IMR-90 (cell line): ENCODE measurements around the gene VEPH1. TPM values are rescaled to one million over a fixed set of nuclear protein-coding genes. Genes with fewer than 3 reads are reported as not detected.

Experiments used
- ATAC-seq: fragments of 200-7000 bp; cut with Tn5 transposase; 2 replicates; pipeline ENCODE4 v1.9.1; 2020; ENCODE audit warnings: low read depth, mild to moderate bottlenecking, moderate library complexity
- BruUV-seq: library from RNA; stranded (reverse); fragments of 400-500 nt; replicated peaks from 2 replicates; lab custom pipeline; 2021; lab: Mats Ljungman, UMichigan
- CTCF ChIA-PET: fragments of 300-600 bp; formaldehyde crosslinking; extraction: SDS; loops from one replicate; lab custom pipeline; 2021; ENCODE audit warnings: antibody characterized with exemption; lab: Yijun Ruan, JAX
- POLR2A ChIA-PET: fragments of 300-600 bp; sonication (Branson Sonifier 250); formaldehyde crosslinking; loops from one replicate; lab custom pipeline; 2022; ENCODE audit warnings: antibody characterized with exemption; ENCODE audit not compliant: unreplicated experiment; lab: Charles Lee
- DNase-seq: peaks from one replicate; pipeline ENCODE4 v3.0.0; 2013
- H2AFZ ChIP-seq: replicated peaks from 2 replicates; pipeline ENCODE3; 2013; ENCODE audit warnings: low read length, mild to moderate bottlenecking; ENCODE audit not compliant: poor library complexity
- H2AK5ac ChIP-seq: 2 replicates; pipeline ENCODE4 v1.6.1; 2013; ENCODE audit warnings: low read depth, low read length, inconsistent platforms
- H2AK9ac ChIP-seq: replicated peaks from 2 replicates; pipeline ENCODE3; 2013; ENCODE audit warnings: mild to moderate bottlenecking, low read depth, low read length, moderate library complexity; ENCODE audit not compliant: poor library complexity
- H2BK120ac ChIP-seq: 2 replicates; pipeline ENCODE4 v1.6.1; 2013; ENCODE audit warnings: low read depth, low read length, inconsistent platforms
- H2BK15ac ChIP-seq: 3 replicates; pipeline ENCODE4 v1.6.1; 2013; ENCODE audit warnings: low read depth, low read length, inconsistent platforms
- H2BK20ac ChIP-seq: 2 replicates; pipeline ENCODE4 v1.6.1; 2013; ENCODE audit warnings: low read depth, mild to moderate bottlenecking, inconsistent platforms, low read length, moderate library complexity
- H2BK5ac ChIP-seq: 2 replicates; pipeline ENCODE4 v1.6.1; 2013; ENCODE audit warnings: mild to moderate bottlenecking, low read depth, low read length, inconsistent platforms; ENCODE audit not compliant: poor library complexity, severe bottlenecking
- H3K14ac ChIP-seq: replicated peaks from 2 replicates; pipeline ENCODE4 v1.6.1; 2013; ENCODE audit warnings: low read depth, low read length, inconsistent platforms
- H3K18ac ChIP-seq: 2 replicates; pipeline ENCODE4 v1.6.1; 2013; ENCODE audit warnings: low read depth, low read length, control low read depth
- H3K23ac ChIP-seq: 2 replicates; pipeline ENCODE4 v1.6.1; 2013; ENCODE audit warnings: low read depth, low read length, inconsistent platforms
- H3K27ac ChIP-seq: 2 replicates; pipeline ENCODE4 v1.5.1; 2013; ENCODE audit warnings: mild to moderate bottlenecking, control low read depth, low read length; ENCODE audit not compliant: insufficient read depth
- H3K27me3 ChIP-seq: 2 replicates; pipeline ENCODE4 v1.6.1; 2013; ENCODE audit warnings: low read length; ENCODE audit not compliant: control insufficient read depth, insufficient read depth
- H3K36me3 ChIP-seq: 2 replicates; pipeline ENCODE4 v1.6.1; 2013; ENCODE audit warnings: low read length, mixed read lengths; ENCODE audit not compliant: control insufficient read depth, insufficient read depth
- H3K4ac ChIP-seq: 2 replicates; pipeline ENCODE4 v1.6.1; 2013; ENCODE audit warnings: low read depth, low read length, inconsistent platforms
- H3K4me1 ChIP-seq: 2 replicates; pipeline ENCODE4 v1.6.1; 2013; ENCODE audit warnings: low read length, mixed read lengths; ENCODE audit not compliant: control insufficient read depth, insufficient read depth
- H3K4me2 ChIP-seq: 2 replicates; pipeline ENCODE4 v1.6.1; 2013; ENCODE audit warnings: low read depth, mild to moderate bottlenecking, control low read depth, low read length, moderate library complexity
- H3K4me3 ChIP-seq: 2 replicates; pipeline ENCODE4 v1.5.1; 2013; ENCODE audit warnings: low read depth, mild to moderate bottlenecking, control low read depth, low read length, moderate library complexity; ENCODE audit not compliant: insufficient read depth
- H3K56ac ChIP-seq: 2 replicates; pipeline ENCODE4 v1.6.1; 2013; ENCODE audit warnings: low read length, inconsistent platforms; ENCODE audit not compliant: insufficient read depth; ENCODE audit errors: extremely low read depth
- H3K79me1 ChIP-seq, 2 experiments: 2 replicates each; pipeline ENCODE4 v1.6.1; 2013; ENCODE audit warnings: low read length in 2 of 2, inconsistent platforms in 1 of 2, low read depth in 1 of 2
- H3K9ac ChIP-seq: 2 replicates; pipeline ENCODE4 v1.6.1; 2013; ENCODE audit warnings: low read depth, low read length, control low read depth
- H3K9me1 ChIP-seq: 2 replicates; pipeline ENCODE4 v1.6.1; 2013; ENCODE audit warnings: low read length, inconsistent platforms; ENCODE audit not compliant: insufficient read depth
- H3K9me3 ChIP-seq: 2 replicates; pipeline ENCODE4 v1.6.1; 2013; ENCODE audit warnings: low read length; ENCODE audit not compliant: control insufficient read depth, insufficient read depth
- H4K20me1 ChIP-seq: 2 replicates; pipeline ENCODE4 v1.6.1; 2013; ENCODE audit warnings: low read length, inconsistent platforms; ENCODE audit not compliant: insufficient read depth
- H4K5ac ChIP-seq: 2 replicates; pipeline ENCODE4 v1.6.1; 2013; ENCODE audit warnings: mild to moderate bottlenecking, low read depth, low read length, control low read depth
- H4K8ac ChIP-seq, 2 experiments: 2 replicates each; pipeline ENCODE4 v1.6.1; 2013; ENCODE audit warnings: low read depth in 2 of 2, low read length in 2 of 2, control low read depth in 1 of 2, inconsistent platforms in 1 of 2
- H4K91ac ChIP-seq: 2 replicates; pipeline ENCODE4 v1.6.1; 2013; ENCODE audit warnings: low read depth, low read length, inconsistent platforms; ENCODE audit not compliant: insufficient read depth
- BHLHE40 ChIP-seq: fragments of 150-350 bp; IDR thresholded peaks from 2 replicates; pipeline ENCODE4 v1.6.1; 2016; ENCODE audit warnings: mild to moderate bottlenecking, low read depth, low read length
- CEBPB ChIP-seq: IDR thresholded peaks from 2 replicates; pipeline ENCODE4 v1.6.1; 2012; ENCODE audit warnings: low read depth, low read length, improper control_type of control experiment
- CHD1 ChIP-seq: IDR thresholded peaks from 2 replicates; pipeline ENCODE4 v1.6.1; 2012; ENCODE audit warnings: low read depth, low read length, improper control_type of control experiment
- CTCF ChIP-seq: conservative IDR thresholded peaks from 2 replicates; pipeline ENCODE4 v1.5.1; 2012; ENCODE audit warnings: mild to moderate bottlenecking, low read depth, low read length, improper control_type of control experiment
- ELK1 ChIP-seq: fragments of 150-350 bp; IDR thresholded peaks from 2 replicates; pipeline ENCODE4 v1.6.1; 2016; ENCODE audit warnings: low read depth, mild to moderate bottlenecking, low read length, moderate library complexity, borderline replicate concordance
- FOS ChIP-seq: fragments of 150-350 bp; IDR thresholded peaks from 2 replicates; pipeline ENCODE4 v1.6.1; 2016; ENCODE audit warnings: low read depth, low read length
- MAFK ChIP-seq: IDR thresholded peaks from 2 replicates; pipeline ENCODE4 v1.6.1; 2012; ENCODE audit warnings: low read depth, low read length, improper control_type of control experiment
- MAZ ChIP-seq: IDR thresholded peaks from 2 replicates; pipeline ENCODE4 v1.6.1; 2012; ENCODE audit warnings: low read depth, mild to moderate bottlenecking, low read length, improper control_type of control experiment, moderate library complexity, borderline replicate concordance
- MXI1 ChIP-seq: IDR thresholded peaks from 2 replicates; pipeline ENCODE4 v1.6.1; 2012; ENCODE audit warnings: low read depth, mild to moderate bottlenecking, low read length, moderate library complexity, borderline replicate concordance
- NFE2L2 ChIP-seq: fragments of 150-350 bp; IDR thresholded peaks from 2 replicates; pipeline ENCODE4 v1.6.1; 2016; ENCODE audit warnings: low read depth, mild to moderate bottlenecking, low read length
- POLR2A ChIP-seq: IDR thresholded peaks from 2 replicates; pipeline ENCODE4 v1.6.1; 2012; ENCODE audit warnings: mild to moderate bottlenecking, low read depth, low read length
- RAD21 ChIP-seq: IDR thresholded peaks from 2 replicates; pipeline ENCODE4 v1.6.1; 2012; ENCODE audit warnings: low read length, improper control_type of control experiment
- RCOR1 ChIP-seq: IDR thresholded peaks from 2 replicates; pipeline ENCODE4 v1.6.1; 2012; ENCODE audit warnings: mild to moderate bottlenecking, low read length, improper control_type of control experiment; ENCODE audit not compliant: insufficient replicate concordance
- RFX5 ChIP-seq: IDR thresholded peaks from 2 replicates; pipeline ENCODE4 v1.8.0; 2012; ENCODE audit warnings: low read depth, mild to moderate bottlenecking, low read length, moderate library complexity
- SMC3 ChIP-seq: fragments of 150-350 bp; IDR thresholded peaks from 2 replicates; pipeline ENCODE4 v1.6.1; 2016; ENCODE audit warnings: low read depth, mild to moderate bottlenecking, antibody characterized with exemption, low read length, moderate library complexity
- WGBS, 2 experiments: methylation state at CpG; one replicate each; pipeline versions ENCODE4 v1.1.5 to v1.1.7; 2013; ENCODE audit warnings: missing lambda C conversion rate in 2 of 2; ENCODE audit not compliant: insufficient read length in 1 of 2; ENCODE audit errors: extremely low coverage in 2 of 2; 5-methylcytosine and 5-hydroxymethylcytosine counted together
- dilution Hi-C: fragments of 300-500 bp; cut with HindIII; formaldehyde crosslinking; loops from one replicate; pipeline ENCODE4 v1.14.3; 2018; ENCODE audit warnings: low sequenced_read_pairs; ENCODE audit not compliant: unreplicated experiment
- in situ Hi-C: fragments of 300-500 bp; cut with MboI; formaldehyde crosslinking; loops from 3 replicates; pipeline ENCODE4 v1.14.3; 2019; ENCODE audit warnings: low sequenced_read_pairs, inconsistent platforms, mixed read lengths
- intact Hi-C: fragments of 100-400 bp; cut with micrococcal nuclease; formaldehyde crosslinking; loops from 2 replicates; pipeline ENCODE4 v1.10.0; 2022
- polyA plus RNA-seq, 3 experiments: library from polyadenylated mRNA; depleted of rRNA; stranded (reverse); fragments of >200 nt; gene quantifications; 2 replicates each; pipeline ENCODE4 v1.2.3, GENCODE V29; 2012; ENCODE audit warnings: low replicate concordance in 1 of 3
- total RNA-seq: library from RNA; depleted of rRNA; stranded (reverse); fragments of >200 nt; gene quantifications from 2 replicates; pipeline ENCODE4 v1.2.3, GENCODE V29; 2012
- TF ChIP-seq, protein P1 (sequence below): fragments of 150-350 bp; IDR thresholded peaks from 2 replicates; pipeline ENCODE4 v1.6.1; 2017; ENCODE audit warnings: mild to moderate bottlenecking, antibody characterized with exemption, low read length, low read depth

VEPH1 gene
- total and polyA plus RNA-seq, 2 of the 4 experiments (the other 2 are of a cell fraction): 30.5 to 130 TPM

GRCh38 chr3:157491136-157491535 is 12.1 kb downstream of the VEPH1 start:
- H2AK5ac ChIP-seq: no peak overlapping the region
- no peak overlapping the region for H2BK5ac ChIP-seq
- no peak overlapping the region for H2BK15ac ChIP-seq
- no peak overlapping the region for H3K56ac ChIP-seq
- ATAC-seq: no peak
- H3K14ac ChIP-seq: no peak overlapping the region
- 100% methylated on average over 2 of the region's 2 CpGs; no CpG with 5 or more reads in 1 of the 2 experiments for WGBS, 2 experiments
- H4K91ac ChIP-seq: no peak overlapping the region
- no peak for TF ChIP-seq MAFK
- no peak for TF ChIP-seq RCOR1
- TF ChIP-seq CTCF: no peak
- TF ChIP-seq, protein P1, sequence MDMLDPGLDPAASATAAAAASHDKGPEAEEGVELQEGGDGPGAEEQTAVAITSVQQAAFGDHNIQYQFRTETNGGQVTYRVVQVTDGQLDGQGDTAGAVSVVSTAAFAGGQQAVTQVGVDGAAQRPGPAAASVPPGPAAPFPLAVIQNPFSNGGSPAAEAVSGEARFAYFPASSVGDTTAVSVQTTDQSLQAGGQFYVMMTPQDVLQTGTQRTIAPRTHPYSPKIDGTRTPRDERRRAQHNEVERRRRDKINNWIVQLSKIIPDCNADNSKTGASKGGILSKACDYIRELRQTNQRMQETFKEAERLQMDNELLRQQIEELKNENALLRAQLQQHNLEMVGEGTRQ: no peak
- no peak for TF ChIP-seq ELK1
- TF ChIP-seq MXI1: no peak
- no peak for TF ChIP-seq RAD21
- no peak for TF ChIP-seq NFE2L2
- TF ChIP-seq CEBPB: no peak
- TF ChIP-seq CHD1: no peak
- no peak for TF ChIP-seq RFX5
- no peak for TF ChIP-seq SMC3
- no peak for TF ChIP-seq BHLHE40
- no peak for TF ChIP-seq MAZ
- TF ChIP-seq POLR2A: no peak
- no peak for TF ChIP-seq FOS
- dilution Hi-C loops (no loop called here), intact Hi-C loops (loop anchor here (10.0 kb wide), 1 partner anchor 136 kb away; no protein-coding TSS in a partner anchor), in situ Hi-C loops (loop anchor here (5.0 kb wide), 1 partner anchor 284 kb away; no protein-coding TSS in a partner anchor)
- no peak overlapping the region for H4K5ac ChIP-seq
- no peaks in the 10 kb centered on the region for H4K20me1 ChIP-seq
- peaks cover 9% of the 10 kb centered on the region; the same call in 1 of the 2 replicates for H3K9me1 ChIP-seq
- H3K4me2 ChIP-seq: no peak overlapping the region
- no peak overlapping the region for H3K23ac ChIP-seq
- no TSS peak for BruUV-seq
- H3K4me3 ChIP-seq: no peak overlapping the region
- H2BK120ac ChIP-seq: 0 out of 2 replicates have a peak overlapping the region, but pooled peaks have one; percentile 10
- H3K4ac ChIP-seq: no peak overlapping the region
- H3K79me1 ChIP-seq: peaks cover 3 to 29% of the 10 kb centered on the region in 2 experiments; a peak in 2 of 4 replicates
- no peak overlapping the region for H4K8ac ChIP-seq
- peaks cover 13% of the 10 kb centered on the region for H3K4me1 ChIP-seq
- no peak overlapping the region for H3K27ac ChIP-seq
- no peak overlapping the region for H2AFZ ChIP-seq
- H3K18ac ChIP-seq: peak overlapping the region; percentile 40; the same call in 1 of the 2 replicates
- H3K27me3 ChIP-seq: no peaks in the 10 kb centered on the region
- no peaks in the 10 kb centered on the region for H3K9me3 ChIP-seq
- no peaks in the 10 kb centered on the region; the same call in 1 of the 2 replicates for H3K36me3 ChIP-seq
- H2BK20ac ChIP-seq: no peak overlapping the region
- H3K9ac ChIP-seq: no peak overlapping the region
- ChIA-PET POLR2A (no interaction called here), CTCF (no interaction called here)
- H2AK9ac ChIP-seq: no peak overlapping the region
- no peak for DNase-seq
